Measurements from ENCODE around the gene CCDC174.

CCDC174 gene

GRCh38 chr3:14624498-14624897, 27.1 kb upstream of the CCDC174 start:
- DNase-seq (ENCODE audit: extremely low read depth in 1 of 2, low read depth in 1 of 2), result no peak

DNA sequence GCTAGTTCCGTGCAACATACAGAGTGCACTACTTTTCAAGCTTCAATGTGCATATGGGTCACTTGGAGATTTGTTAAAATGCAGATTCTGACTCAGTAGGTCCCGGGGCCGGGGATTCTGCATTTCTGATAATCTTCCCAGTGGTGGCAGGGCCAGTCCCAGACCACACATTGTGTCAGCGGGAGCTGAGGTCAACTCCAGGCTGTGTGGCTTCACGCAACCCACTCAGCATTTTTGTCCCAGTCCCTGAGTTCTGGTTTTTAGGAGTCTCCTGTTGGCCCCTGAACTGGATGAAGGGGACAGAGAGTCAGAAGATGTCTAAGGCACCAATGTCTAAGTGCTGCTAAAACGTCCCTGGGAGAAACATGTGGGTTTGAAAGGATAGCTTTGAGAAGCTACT, 26.1 kb upstream of the CCDC174 start:
- DNase-seq (ENCODE audit: extremely low read depth in 1 of 2, low read depth in 1 of 2), result no peak

GRCh38 chr3:14627815-14628214, 23.7 kb upstream of the CCDC174 start:
- DNase-seq (ENCODE audit: extremely low read depth in 1 of 2, low read depth in 1 of 2), result no peak

- DNase-seq (ENCODE audit: extremely low read depth in 1 of 2, low read depth in 1 of 2), result no peak
Observed at GRCh38 chr3:14628406-14628805, 23.2 kb upstream of the CCDC174 start.

DNA sequence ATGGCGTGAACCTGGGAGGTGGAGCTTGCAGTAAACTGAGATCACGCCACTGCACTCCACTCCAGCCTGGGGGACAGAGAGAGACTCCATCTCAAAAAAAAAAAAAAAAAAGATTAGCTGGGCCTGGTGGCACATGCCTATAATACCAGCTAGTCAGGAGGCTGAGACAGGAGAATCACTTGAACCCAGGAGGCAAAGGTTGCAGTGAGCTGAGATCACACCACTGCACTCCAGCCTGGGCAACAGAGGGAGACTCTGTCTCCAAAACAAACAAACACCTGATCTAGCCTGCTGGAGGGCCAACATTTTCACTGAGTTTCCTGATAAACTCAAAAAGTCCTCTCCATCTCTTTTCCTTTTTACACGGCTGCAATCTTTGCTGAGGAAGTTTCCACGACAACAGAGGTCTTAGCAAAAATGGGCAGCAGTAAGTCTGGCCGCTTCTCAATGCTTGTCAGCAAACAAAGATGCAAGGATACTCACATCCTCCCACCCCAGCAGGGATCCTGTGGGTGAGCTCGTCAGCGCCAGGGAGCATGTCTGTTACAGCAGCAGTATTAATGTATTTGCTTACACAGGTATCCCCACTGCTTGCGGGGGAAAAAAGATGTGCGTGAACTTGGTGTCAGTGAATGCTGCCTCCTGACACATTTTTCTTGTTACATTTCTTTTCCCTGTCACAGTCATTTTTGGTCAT, 21.0 kb upstream of the CCDC174 start:
- DNase-seq (ENCODE audit: extremely low read depth in 1 of 2, low read depth in 1 of 2), result no peak

DNA sequence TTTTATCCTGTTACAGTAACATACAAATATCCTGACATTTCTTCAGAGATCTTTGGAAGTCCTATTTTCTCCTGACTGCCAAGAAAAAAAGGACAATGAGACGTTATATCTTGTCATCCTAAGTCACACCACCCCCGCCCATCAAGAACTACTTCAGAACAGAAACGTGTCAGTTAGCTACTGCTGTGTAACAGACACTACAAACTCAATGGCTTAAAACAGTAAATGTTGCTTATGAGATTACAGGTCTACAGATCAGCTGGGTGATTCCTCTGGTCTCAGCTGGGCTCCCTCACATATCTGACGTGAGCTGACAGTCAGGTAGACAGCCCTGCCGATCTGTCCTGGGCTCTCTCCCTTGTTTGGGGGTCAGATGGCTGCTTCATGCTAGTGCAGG, 20.5 kb upstream of the CCDC174 start:
- no peak for DNase-seq (ENCODE audit: extremely low read depth in 1 of 2, low read depth in 1 of 2)

GRCh38 chr3:14631687-14632441, 19.7 kb upstream of the CCDC174 start:
- no peak for DNase-seq (ENCODE audit: extremely low read depth in 1 of 2, low read depth in 1 of 2)

DNA sequence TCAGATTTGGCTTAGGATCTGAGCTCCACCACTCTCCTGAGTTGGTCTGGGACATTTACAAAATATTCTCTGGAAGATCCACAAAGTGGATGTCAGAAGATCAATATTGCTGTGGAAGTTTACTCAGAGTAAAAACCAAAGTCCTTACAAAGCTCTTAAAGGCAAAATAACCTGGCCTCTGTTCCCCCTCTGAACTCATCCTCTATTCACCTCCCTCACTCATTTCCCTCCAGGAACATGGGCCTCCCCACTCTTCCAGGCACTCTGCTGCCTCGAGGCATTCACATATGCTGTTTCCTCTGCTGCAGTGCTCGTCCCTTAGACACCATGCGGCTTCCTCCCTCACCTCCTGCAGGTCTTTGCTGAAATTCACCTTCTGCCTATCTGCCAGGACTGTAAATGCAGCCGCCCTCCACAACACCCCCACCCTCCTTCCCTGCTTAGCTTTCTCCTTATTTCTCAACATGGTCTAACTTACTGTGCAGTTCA, 19.1 kb upstream of the CCDC174 start:
- DNase-seq (ENCODE audit: extremely low read depth in 1 of 2, low read depth in 1 of 2), result no peak

DNA sequence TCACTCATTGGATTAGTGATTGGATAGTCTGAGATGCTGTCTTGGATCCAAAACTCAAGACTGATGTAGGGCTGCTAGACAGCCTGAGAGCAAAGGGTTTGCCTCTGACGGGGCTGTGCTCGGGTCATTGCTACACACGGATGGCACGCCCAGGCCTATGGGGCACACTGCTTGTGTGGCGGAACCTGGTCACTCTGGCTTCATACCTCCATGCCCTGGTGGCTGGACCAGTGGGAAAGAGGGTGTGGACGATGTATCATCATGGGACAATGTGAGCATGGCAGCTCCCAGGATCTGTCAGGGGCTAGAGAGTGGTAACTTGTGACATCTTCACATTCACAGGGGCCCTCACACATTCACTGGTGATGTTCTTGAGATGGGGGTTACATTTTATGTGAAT, 18.1 kb upstream of the CCDC174 start:
- DNase-seq (ENCODE audit: extremely low read depth in 1 of 2, low read depth in 1 of 2), result no peak

DNA sequence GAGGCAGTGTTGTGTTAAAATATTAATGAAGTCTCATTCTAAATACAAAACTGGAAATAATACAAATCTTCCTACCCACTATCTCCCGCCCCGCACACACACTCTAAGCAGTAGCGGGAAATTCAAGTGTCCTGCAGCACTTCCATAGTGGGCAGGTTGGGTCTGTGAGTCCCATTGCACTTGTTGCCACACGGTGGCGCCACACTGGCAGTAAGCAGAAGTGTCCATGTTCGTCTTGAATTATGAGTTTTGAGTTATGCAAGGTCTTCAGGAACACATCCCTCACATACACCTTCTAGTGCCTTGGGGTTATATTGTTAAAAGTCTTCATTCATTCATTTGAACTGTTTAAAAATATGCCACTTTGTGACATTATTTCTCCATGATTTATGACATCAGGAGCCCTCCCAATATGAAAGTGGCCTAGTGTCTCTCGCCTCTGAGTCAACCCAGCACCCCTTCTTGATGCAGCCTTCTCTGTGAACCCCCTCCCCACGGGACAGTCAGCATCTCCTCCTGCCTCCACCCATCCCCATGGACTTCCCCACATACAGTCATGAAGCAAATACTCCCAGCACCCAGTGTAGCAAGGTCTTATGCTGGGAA, 17.6 kb upstream of the CCDC174 start:
- DNase-seq (ENCODE audit: extremely low read depth in 1 of 2, low read depth in 1 of 2), result peak in 1 of 2 donors; percentile 43

DNA sequence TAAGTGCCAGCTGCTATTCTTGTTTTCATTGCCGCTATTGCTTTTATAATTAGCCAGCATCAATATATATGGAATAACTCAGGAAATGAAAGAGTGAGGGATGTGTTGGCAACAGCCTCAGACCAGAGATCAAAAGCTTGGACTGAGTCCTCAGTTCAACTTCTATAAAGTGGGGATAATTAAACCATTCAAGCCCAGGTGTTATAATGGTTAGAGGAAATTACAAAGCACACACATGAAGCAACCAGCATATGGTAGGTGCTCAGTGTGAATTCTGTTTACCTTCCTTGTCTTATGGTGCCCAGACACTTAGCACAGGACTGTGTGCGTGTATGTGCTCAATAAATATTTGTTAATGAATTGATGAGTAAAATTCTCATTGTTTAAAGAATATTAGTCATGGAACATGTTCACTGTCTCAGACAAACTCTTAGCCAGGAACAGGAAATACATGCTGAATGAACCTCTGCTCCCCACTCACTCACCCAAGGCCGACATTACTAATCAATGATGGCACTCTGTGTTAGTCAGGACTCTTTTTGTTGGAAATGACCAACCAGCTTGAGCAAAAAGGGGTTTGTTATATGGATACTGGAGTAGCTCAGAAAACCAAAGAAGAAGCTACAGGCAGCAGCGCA, 16.7 kb upstream of the CCDC174 start:
- DNase-seq (ENCODE audit: extremely low read depth in 1 of 2, low read depth in 1 of 2), result no peak

- no peak for DNase-seq (ENCODE audit: extremely low read depth in 1 of 2, low read depth in 1 of 2)
Observed at GRCh38 chr3:14636496-14637087, 15.0 kb upstream of the CCDC174 start.

GRCh38 chr3:14640157-14640562, 11.4 kb upstream of the CCDC174 start:
- DNase-seq (ENCODE audit: extremely low read depth in 1 of 2, low read depth in 1 of 2), result no peak

- no peak for DNase-seq (ENCODE audit: extremely low read depth in 1 of 2, low read depth in 1 of 2)
Observed at GRCh38 chr3:14640734-14641133, 10.8 kb upstream of the CCDC174 start.

- DNase-seq (ENCODE audit: extremely low read depth in 1 of 2, low read depth in 1 of 2), result no peak
Observed at GRCh38 chr3:14641346-14641745, 10.2 kb upstream of the CCDC174 start.

GRCh38 chr3:14645453-14645852, 6.1 kb upstream of the CCDC174 start:
- DNase-seq (ENCODE audit: extremely low read depth in 1 of 2, low read depth in 1 of 2), result no peak

GRCh38 chr3:14646131-14646573, 5.4 kb upstream of the CCDC174 start:
- DNase-seq (ENCODE audit: extremely low read depth in 1 of 2, low read depth in 1 of 2), result no peak

- DNase-seq (ENCODE audit: extremely low read depth in 1 of 2, low read depth in 1 of 2), result no peak
Observed at GRCh38 chr3:14646589-14647413, 4.8 kb upstream of the CCDC174 start.

- no peak for DNase-seq (ENCODE audit: extremely low read depth in 1 of 2, low read depth in 1 of 2)
Observed at GRCh38 chr3:14647976-14648955, 3.3 kb upstream of the CCDC174 start.

Measured in activated CD8-positive, alpha-beta memory T cell treated with anti-CD3 and anti-CD28 coated beads for 1 hour (primary cell).